ENCODE results near the gene VPS26C.

- TF ChIP-seq CTCF (IDR thresholded peaks at IDR 0.05): no peak
- no peak for TF ChIP-seq POLR2AphosphoS5 (IDR thresholded peaks at IDR 0.05)
- no peak for TF ChIP-seq POLR2A (IDR thresholded peaks at IDR 0.05)
- no peak for TF ChIP-seq EP300 (IDR thresholded peaks at IDR 0.05)
Measured at GRCh38 chr21:37273911-37274690, 7.0 kb upstream of the VPS26C start.

Measured in stomach (tissue), 4 donors.